ENCODE measurements around the gene TELO2. TPM values are rescaled to one million over a fixed set of nuclear protein-coding genes. Genes with fewer than 3 reads are reported as not detected.
"Not testable (repeated sequence)": the region's sequence is repeated elsewhere in the genome, so short reads cannot be mapped to it uniquely, and the experiment has no call there.

The TELO2 gene
- total and polyA plus RNA-seq, 2 donors (not counting 1 experiment from before 2014, with no cell fraction given) = 6.3 to 10.9 TPM

DNA sequence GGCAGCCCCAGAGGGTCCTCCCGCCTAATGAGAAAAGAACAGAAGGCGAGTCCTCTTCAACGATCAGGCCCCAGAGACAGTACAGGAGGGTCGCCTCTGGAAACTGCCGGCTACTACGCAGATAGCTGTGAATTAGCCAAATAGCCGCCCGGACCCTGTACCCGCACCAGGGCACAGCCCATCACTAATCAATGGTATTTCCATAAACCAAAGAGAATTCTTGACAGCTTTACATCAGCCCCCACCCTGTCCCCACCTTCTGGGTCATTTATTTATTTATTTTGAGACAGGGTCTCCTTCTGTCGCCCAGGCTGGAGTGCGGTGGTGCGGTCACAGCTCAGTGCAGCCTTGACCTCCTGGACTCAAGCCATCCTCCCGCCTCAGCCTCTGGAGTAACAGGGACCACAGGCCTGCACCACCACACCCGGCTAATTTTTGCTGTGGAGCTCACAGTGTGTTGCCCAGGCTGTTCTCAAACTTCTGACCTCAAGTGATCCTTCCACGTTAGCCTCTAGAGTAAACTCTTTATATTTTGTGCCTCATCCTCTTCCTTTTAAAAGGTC lies 17.5 kb upstream of the TELO2 start:
- peaks cover 22% of the 10 kb centered on the region for H3K79me2 ChIP-seq (ENCODE audit: control insufficient read depth, insufficient read depth, low read length)
- TF ChIP-seq, protein P1, sequence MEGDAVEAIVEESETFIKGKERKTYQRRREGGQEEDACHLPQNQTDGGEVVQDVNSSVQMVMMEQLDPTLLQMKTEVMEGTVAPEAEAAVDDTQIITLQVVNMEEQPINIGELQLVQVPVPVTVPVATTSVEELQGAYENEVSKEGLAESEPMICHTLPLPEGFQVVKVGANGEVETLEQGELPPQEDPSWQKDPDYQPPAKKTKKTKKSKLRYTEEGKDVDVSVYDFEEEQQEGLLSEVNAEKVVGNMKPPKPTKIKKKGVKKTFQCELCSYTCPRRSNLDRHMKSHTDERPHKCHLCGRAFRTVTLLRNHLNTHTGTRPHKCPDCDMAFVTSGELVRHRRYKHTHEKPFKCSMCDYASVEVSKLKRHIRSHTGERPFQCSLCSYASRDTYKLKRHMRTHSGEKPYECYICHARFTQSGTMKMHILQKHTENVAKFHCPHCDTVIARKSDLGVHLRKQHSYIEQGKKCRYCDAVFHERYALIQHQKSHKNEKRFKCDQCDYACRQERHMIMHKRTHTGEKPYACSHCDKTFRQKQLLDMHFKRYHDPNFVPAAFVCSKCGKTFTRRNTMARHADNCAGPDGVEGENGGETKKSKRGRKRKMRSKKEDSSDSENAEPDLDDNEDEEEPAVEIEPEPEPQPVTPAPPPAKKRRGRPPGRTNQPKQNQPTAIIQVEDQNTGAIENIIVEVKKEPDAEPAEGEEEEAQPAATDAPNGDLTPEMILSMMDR (conservative IDR thresholded peaks at IDR 0.05 in 1 of 2, IDR thresholded peaks at IDR 0.05 in 1 of 2; ENCODE audit: low read depth in 1 of 2, low read length in 2 of 2) = no peak
- TF ChIP-seq EZH2 (IDR thresholded peaks at IDR 0.05; ENCODE audit: low read length, missing control alignments) = no peak
- no peaks in the 10 kb centered on the region for H3K9me3 ChIP-seq (ENCODE audit: control insufficient read depth, insufficient read depth, low read depth, low read length)
- H3K4me2 ChIP-seq (ENCODE audit: extremely low read depth, insufficient read depth, low read length) = peak overlapping the region; percentile 64
- no peaks in the 10 kb centered on the region for H3K27me3 ChIP-seq (ENCODE audit: control insufficient read depth, insufficient read depth, low read length)
- no peaks in the 10 kb centered on the region for H3K36me3 ChIP-seq (ENCODE audit: control insufficient read depth, insufficient read depth, low read length)
- no peak overlapping the region for H2AFZ ChIP-seq (ENCODE audit: low read length)
- no peaks in the 10 kb centered on the region for H4K20me1 ChIP-seq (ENCODE audit: control insufficient read depth, extremely low read depth, insufficient read depth, low read length)
- peak overlapping the region; percentile 78 for H3K27ac ChIP-seq (ENCODE audit: insufficient read depth, low read length)
- peak overlapping the region; percentile 88 for H3K9ac ChIP-seq (ENCODE audit: insufficient read depth, low read length)
- peaks cover 3% of the 10 kb centered on the region for H3K4me1 ChIP-seq (ENCODE audit: control insufficient read depth, extremely low read depth, insufficient read depth, low read length)
- DNase-seq (ENCODE audit: low read depth in 2 of 2) = no peak
- peak overlapping the region; percentile 67 to 74 (median 68) for H3K4me3 ChIP-seq (replicated peaks in 1 of 4; ENCODE audit: control extremely low read depth in 1 of 4, insufficient read depth in 1 of 4, low read depth in 3 of 4, low read length in 4 of 4)

DNA sequence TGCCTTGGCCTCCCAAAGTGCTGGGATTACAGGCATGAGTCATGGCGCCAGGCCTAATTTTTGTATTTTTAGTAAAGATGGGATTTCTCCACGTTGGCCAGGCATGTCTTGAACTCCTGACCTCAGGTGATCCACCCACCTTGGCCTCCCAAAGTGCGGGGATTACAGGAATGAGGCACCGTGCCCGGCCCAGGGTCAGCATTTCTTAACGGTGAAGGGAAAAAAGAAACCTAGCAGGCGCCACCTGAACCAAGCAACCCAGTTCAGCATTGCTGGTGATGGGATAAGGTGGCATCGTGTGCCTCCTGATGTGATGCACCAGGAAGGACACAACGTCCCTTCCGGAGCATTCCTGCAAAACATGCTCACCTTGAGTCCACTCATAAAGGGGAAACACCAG lies 16.1 kb upstream of the TELO2 start:
- no peak for DNase-seq (ENCODE audit: low read depth in 2 of 2)
- Histone ChIP-seq H3K27me3 (ENCODE audit: control insufficient read depth, insufficient read depth, low read length) (no peaks in the 10 kb centered on the region), H3K36me3 (ENCODE audit: control insufficient read depth, insufficient read depth, low read length) (no peaks in the 10 kb centered on the region), H4K20me1 (ENCODE audit: control insufficient read depth, extremely low read depth, insufficient read depth, low read length) (no peaks in the 10 kb centered on the region), H3K9ac (ENCODE audit: insufficient read depth, low read length) (no peak overlapping the region), H3K27ac (ENCODE audit: insufficient read depth, low read length) (no peak overlapping the region), H3K79me2 (ENCODE audit: control insufficient read depth, insufficient read depth, low read length) (peaks cover 14% of the 10 kb centered on the region), H3K4me3 (replicated peaks in 1 of 4; ENCODE audit: control extremely low read depth in 1 of 4, insufficient read depth in 1 of 4, low read depth in 3 of 4, low read length in 4 of 4) (no peak overlapping the region), H3K4me2 (ENCODE audit: extremely low read depth, insufficient read depth, low read length) (no peak overlapping the region), H3K4me1 (ENCODE audit: control insufficient read depth, extremely low read depth, insufficient read depth, low read length) (peaks cover 3% of the 10 kb centered on the region), H3K9me3 (ENCODE audit: control insufficient read depth, insufficient read depth, low read depth, low read length) (no peaks in the 10 kb centered on the region), H2AFZ (ENCODE audit: low read length) (no peak overlapping the region)
- TF ChIP-seq, protein P1 (conservative IDR thresholded peaks at IDR 0.05 in 1 of 2, IDR thresholded peaks at IDR 0.05 in 1 of 2; ENCODE audit: low read depth in 1 of 2, low read length in 2 of 2) = no peak

GRCh38 chr16:1478937-1479336 lies 14.2 kb upstream of the TELO2 start:
- not testable (repeated sequence) for H3K36me3 ChIP-seq (ENCODE audit: control insufficient read depth, insufficient read depth, low read length); H4K20me1 ChIP-seq (ENCODE audit: control insufficient read depth, extremely low read depth, insufficient read depth, low read length); H3K9ac ChIP-seq (ENCODE audit: insufficient read depth, low read length); H2AFZ ChIP-seq (ENCODE audit: low read length); DNase-seq (ENCODE audit: low read depth in 2 of 2); H3K4me1 ChIP-seq (ENCODE audit: control insufficient read depth, extremely low read depth, insufficient read depth, low read length); H3K27ac ChIP-seq (ENCODE audit: insufficient read depth, low read length); H3K4me2 ChIP-seq (ENCODE audit: extremely low read depth, insufficient read depth, low read length); H3K4me3 ChIP-seq (replicated peaks in 1 of 4; ENCODE audit: control extremely low read depth in 1 of 4, insufficient read depth in 1 of 4, low read depth in 3 of 4, low read length in 4 of 4); H3K9me3 ChIP-seq (ENCODE audit: control insufficient read depth, insufficient read depth, low read depth, low read length); H3K79me2 ChIP-seq (ENCODE audit: control insufficient read depth, insufficient read depth, low read length); H3K27me3 ChIP-seq (ENCODE audit: control insufficient read depth, insufficient read depth, low read length)
